A673 (cell line): ENCODE measurements around the gene C2orf80. TPM values are rescaled to one million over a fixed set of nuclear protein-coding genes. Genes with fewer than 3 reads are reported as not detected.
A peak's percentile ranks its signal among the peaks of the same experiment; 100 is the strongest.

Experiments
- BruUV-seq: library from RNA; stranded (reverse); fragments of 400-500 nt; replicated peaks from 2 replicates; lab custom pipeline; 2021; lab: Mats Ljungman, UMichigan
- CTCF ChIA-PET: fragments of 300-600 bp; sonication (Branson Sonifier 250); formaldehyde crosslinking; loops from one replicate; lab custom pipeline; 2022; ENCODE audit warnings: antibody characterized with exemption; lab: Charles Lee
- POLR2A ChIA-PET: fragments of 300-600 bp; sonication (Branson Sonifier 250); formaldehyde crosslinking; loops from one replicate; lab custom pipeline; 2022; ENCODE audit warnings: antibody characterized with exemption; ENCODE audit not compliant: low non-redundant PET; lab: Charles Lee
- DNase-seq: peaks from one replicate; pipeline ENCODE4 v3.0.0-alpha.2; 2015; ENCODE audit warnings: low spot score
- H3K27ac ChIP-seq: fragments of 200-600 bp; sonication (generic); 2 replicates; pipeline ENCODE4 v1.5.1; 2016; ENCODE audit warnings: mixed run types, low read depth, mild to moderate bottlenecking, mixed read lengths, antibody characterized with exemption, low read length; ENCODE audit not compliant: poor library complexity, severe bottlenecking
- H3K27me3 ChIP-seq: fragments of 200-600 bp; sonication (generic); replicated peaks from 2 replicates; pipeline ENCODE4 v1.6.1; 2017; ENCODE audit warnings: mixed run types, low read depth, mild to moderate bottlenecking, mixed read lengths, antibody characterized with exemption, low read length; ENCODE audit not compliant: insufficient read depth, poor library complexity
- H3K36me3 ChIP-seq: fragments of 200-600 bp; sonication (generic); 2 replicates; pipeline ENCODE4 v1.6.1; 2016; ENCODE audit warnings: mixed run types, mild to moderate bottlenecking, mixed read lengths, antibody characterized with exemption, low read length; ENCODE audit not compliant: insufficient read depth, poor library complexity, severe bottlenecking
- H3K4me1 ChIP-seq: fragments of 200-600 bp; sonication (generic); 2 replicates; pipeline ENCODE4 v1.6.1; 2017; ENCODE audit warnings: mixed run types, mild to moderate bottlenecking, mixed read lengths, antibody characterized with exemption, low read length; ENCODE audit not compliant: insufficient read depth, poor library complexity, severe bottlenecking
- H3K4me3 ChIP-seq: fragments of 200-600 bp; sonication (generic); 2 replicates; pipeline ENCODE4 v1.5.1; 2016; ENCODE audit warnings: low read depth, mixed run types, mild to moderate bottlenecking, mixed read lengths, low read length; ENCODE audit not compliant: poor library complexity, severe bottlenecking
- H3K9me3 ChIP-seq: fragments of 200-600 bp; sonication (generic); 2 replicates; pipeline ENCODE4 v1.6.1; 2016; ENCODE audit warnings: mixed run types, low read depth, mild to moderate bottlenecking, mixed read lengths, antibody characterized with exemption, low read length; ENCODE audit not compliant: poor library complexity, severe bottlenecking
- CTCF ChIP-seq: fragments of 300-800, 200-600 bp; sonication (generic); conservative IDR thresholded peaks from 2 replicates; pipeline ENCODE4 v1.5.1; 2017; ENCODE audit warnings: low read depth, mild to moderate bottlenecking, antibody characterized with exemption, low read length, moderate library complexity, mixed read lengths
- EZH2 ChIP-seq: fragments of 200-600 bp; sonication (generic); IDR thresholded peaks from 2 replicates; pipeline ENCODE4 v1.6.1; 2017; ENCODE audit warnings: borderline replicate concordance, low read depth, mild to moderate bottlenecking, mixed read lengths, antibody characterized with exemption, low read length; ENCODE audit not compliant: poor library complexity, severe bottlenecking
- intact Hi-C: fragments of 100-400 bp; cut with micrococcal nuclease; formaldehyde crosslinking; loops from one replicate; pipeline ENCODE4 v1.10.0; 2022; ENCODE audit not compliant: unreplicated experiment
- total RNA-seq: library from RNA; stranded (reverse); gene quantifications from 2 replicates; pipeline ENCODE4 v1.2.3, GENCODE V29; 2021

Gene C2orf80
- total RNA-seq, 1 experiment from 2014 or later, result not detected

- DNase-seq, result no peak
- BruUV-seq, result no TSS peak
- TF ChIP-seq EZH2 (no peak), CTCF (no peak)
- intact Hi-C loops, result no loop called here
- H3K4me1 ChIP-seq, result no peaks in the 10 kb centered on the region
- no peaks in the 10 kb centered on the region for H3K27me3 ChIP-seq
- ChIA-PET CTCF (no interaction called here), POLR2A (no interaction called here)
- H3K36me3 ChIP-seq, result no peaks in the 10 kb centered on the region
- H3K27ac ChIP-seq, result no peak overlapping the region
- no peak overlapping the region for H3K4me3 ChIP-seq
- H3K9me3 ChIP-seq, result no peaks in the 10 kb centered on the region
Observed at GRCh38 chr2:208150094-208150493, 39.7 kb downstream of the C2orf80 start.

- no peaks in the 10 kb centered on the region for H3K27me3 ChIP-seq
- BruUV-seq, result no TSS peak
- POLR2A ChIA-PET, result no interaction called here
- H3K27ac ChIP-seq, result no peak overlapping the region
- TF ChIP-seq CTCF (peak; percentile 37; the same call in 1 of the 2 replicates), EZH2 (no peak)
- no peaks in the 10 kb centered on the region for H3K9me3 ChIP-seq
- H3K4me3 ChIP-seq, result no peak overlapping the region
- DNase-seq, result no peak
- no peaks in the 10 kb centered on the region for H3K36me3 ChIP-seq
- intact Hi-C loops, result no loop called here
- CTCF ChIA-PET, result no interaction called here
- H3K4me1 ChIP-seq, result no peaks in the 10 kb centered on the region
Observed at GRCh38 chr2:208148803-208149202, 41.0 kb downstream of the C2orf80 start.

- no peak for DNase-seq
- ChIA-PET CTCF (no interaction called here), POLR2A (interaction anchor here (0.6 kb wide), 1 partner anchor 12 kb away, joined by 4 read pairs; no protein-coding TSS in a partner anchor)
- intact Hi-C loops, result no loop called here
- TF ChIP-seq EZH2 (no peak), CTCF (no peak)
- peaks cover 3% of the 10 kb centered on the region for H3K4me1 ChIP-seq
- no peaks in the 10 kb centered on the region for H3K9me3 ChIP-seq
- H3K4me3 ChIP-seq, result no peak overlapping the region
- no peak overlapping the region for H3K27ac ChIP-seq
- no peaks in the 10 kb centered on the region for H3K27me3 ChIP-seq
- BruUV-seq, result no TSS peak
- no peaks in the 10 kb centered on the region for H3K36me3 ChIP-seq
Observed at GRCh38 chr2:208147759-208148158, 42.1 kb downstream of the C2orf80 start.
